Measurements from ENCODE around the gene BCR. TPM values are rescaled to one million over a fixed set of nuclear protein-coding genes. Genes with fewer than 3 reads are reported as not detected.

BCR gene
- total and polyA plus RNA-seq, 2 donors (not counting 1 experiment from before 2014, with no cell fraction given): 30.2 to 46.4 TPM

DNA sequence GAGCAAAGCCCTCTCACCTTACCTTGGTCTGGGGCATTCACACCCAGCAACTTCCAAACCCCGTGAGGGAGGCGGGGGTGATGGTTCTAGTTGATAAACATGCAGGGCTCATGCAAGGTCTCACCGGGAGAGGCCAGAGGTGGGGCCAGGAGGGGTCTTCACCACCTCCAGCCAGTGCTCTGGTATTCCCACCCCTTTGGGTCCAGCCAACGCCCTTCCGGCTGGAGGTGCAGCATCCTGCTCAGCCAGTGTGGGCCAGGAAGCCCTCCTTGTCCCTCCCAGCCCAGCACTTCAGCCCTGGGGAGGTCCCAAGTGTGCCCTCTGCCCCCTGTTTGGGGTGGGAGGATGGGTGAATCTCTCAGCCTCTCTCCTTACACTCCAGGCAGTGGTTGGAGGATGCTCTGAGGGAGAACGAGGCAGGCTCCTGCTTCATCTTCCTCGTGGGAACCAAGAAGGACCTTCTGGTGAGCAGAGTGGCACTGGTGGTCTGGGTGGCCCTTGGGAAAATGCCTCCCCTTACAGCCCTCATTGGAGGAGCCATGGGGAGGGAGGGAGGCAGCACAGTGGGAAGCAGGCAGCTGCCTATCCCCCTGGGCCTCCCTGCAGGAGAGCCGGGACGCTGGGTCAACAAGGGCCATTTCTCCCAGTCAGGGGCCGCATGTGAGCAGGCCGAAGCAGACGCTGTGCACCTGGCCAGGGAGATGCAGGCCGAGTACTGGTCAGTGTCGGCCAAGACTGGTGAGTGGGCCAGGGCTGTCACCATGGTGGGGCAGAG lies 21.6 kb upstream of the BCR start:
- H3K4me3 ChIP-seq (ENCODE audit: control extremely low read depth in 1 of 5, extremely low read depth in 1 of 5, insufficient read depth in 1 of 5, low read depth in 2 of 5, low read length in 4 of 5): no peak overlapping the region
- Mint-ChIP-seq H3K27me3 (no peaks in the 10 kb centered on the region), H3K9me3 (ENCODE audit: insufficient read depth) (no peaks in the 10 kb centered on the region), H3K4me1 (peaks cover 2% of the 10 kb centered on the region), H3K4me3 (no peak overlapping the region), H3K27ac (no peak overlapping the region)
- no peak overlapping the region for H2AFZ ChIP-seq (ENCODE audit: insufficient read depth, low read depth, low read length, poor library complexity, severe bottlenecking)
- H3K9me3 ChIP-seq (ENCODE audit: control extremely low read depth in 1 of 3, control insufficient read depth in 2 of 3, insufficient read depth in 1 of 3, low read length in 2 of 3): no peaks in the 10 kb centered on the region
- DNase-seq (no peak), ATAC-seq (ENCODE audit: low read depth) (no peak)
- H3K27me3 ChIP-seq (replicated peaks in 1 of 4; ENCODE audit: control extremely low read depth in 1 of 4, control insufficient read depth in 3 of 4, insufficient read depth in 4 of 4, low read length in 3 of 4): no peaks in the 10 kb centered on the region
- H3K9ac ChIP-seq (ENCODE audit: low read length): no peak overlapping the region
- H3K79me2 ChIP-seq (ENCODE audit: control insufficient read depth, insufficient read depth, low read length): no peaks in the 10 kb centered on the region
- POLR2A ChIA-PET: no interaction called here
- peaks cover 0 to 2% of the 10 kb centered on the region in 2 donors for H3K4me1 ChIP-seq (ENCODE audit: control insufficient read depth in 2 of 2, insufficient read depth in 2 of 2, low read length in 2 of 2)
- intact Hi-C loops (cut with micrococcal nuclease): no loop called here
- 95% methylated on average over 11 of the region's 14 CpGs for WGBS (ENCODE audit: insufficient coverage)
- H3K36me3 ChIP-seq (replicated peaks in 1 of 2; ENCODE audit: control extremely low read depth in 1 of 2, control insufficient read depth in 1 of 2, extremely low read depth in 1 of 2, insufficient read depth in 2 of 2, low read length in 1 of 2): no peaks in the 10 kb centered on the region
- CTCF ChIA-PET: interaction anchor here (1.0 kb wide), 1 partner anchor 12 kb away, joined by 3 read pairs; no protein-coding TSS in a partner anchor
- H3K27ac ChIP-seq (ENCODE audit: low read length in 2 of 2): no peak overlapping the region
- H3K4me2 ChIP-seq (replicated peaks; ENCODE audit: low read depth, low read length, poor library complexity, severe bottlenecking): no peak overlapping the region
- TF ChIP-seq, protein P1, sequence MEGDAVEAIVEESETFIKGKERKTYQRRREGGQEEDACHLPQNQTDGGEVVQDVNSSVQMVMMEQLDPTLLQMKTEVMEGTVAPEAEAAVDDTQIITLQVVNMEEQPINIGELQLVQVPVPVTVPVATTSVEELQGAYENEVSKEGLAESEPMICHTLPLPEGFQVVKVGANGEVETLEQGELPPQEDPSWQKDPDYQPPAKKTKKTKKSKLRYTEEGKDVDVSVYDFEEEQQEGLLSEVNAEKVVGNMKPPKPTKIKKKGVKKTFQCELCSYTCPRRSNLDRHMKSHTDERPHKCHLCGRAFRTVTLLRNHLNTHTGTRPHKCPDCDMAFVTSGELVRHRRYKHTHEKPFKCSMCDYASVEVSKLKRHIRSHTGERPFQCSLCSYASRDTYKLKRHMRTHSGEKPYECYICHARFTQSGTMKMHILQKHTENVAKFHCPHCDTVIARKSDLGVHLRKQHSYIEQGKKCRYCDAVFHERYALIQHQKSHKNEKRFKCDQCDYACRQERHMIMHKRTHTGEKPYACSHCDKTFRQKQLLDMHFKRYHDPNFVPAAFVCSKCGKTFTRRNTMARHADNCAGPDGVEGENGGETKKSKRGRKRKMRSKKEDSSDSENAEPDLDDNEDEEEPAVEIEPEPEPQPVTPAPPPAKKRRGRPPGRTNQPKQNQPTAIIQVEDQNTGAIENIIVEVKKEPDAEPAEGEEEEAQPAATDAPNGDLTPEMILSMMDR (IDR thresholded peaks at IDR 0.05): no peak
- TF ChIP-seq EZH2 (IDR thresholded peaks at IDR 0.05; ENCODE audit: borderline replicate concordance, insufficient read depth, low read depth, low read length, poor library complexity, severe bottlenecking): no peak
- H4K20me1 ChIP-seq (ENCODE audit: control insufficient read depth, insufficient read depth, low read length, poor library complexity, severe bottlenecking): no peaks in the 10 kb centered on the region

DNA sequence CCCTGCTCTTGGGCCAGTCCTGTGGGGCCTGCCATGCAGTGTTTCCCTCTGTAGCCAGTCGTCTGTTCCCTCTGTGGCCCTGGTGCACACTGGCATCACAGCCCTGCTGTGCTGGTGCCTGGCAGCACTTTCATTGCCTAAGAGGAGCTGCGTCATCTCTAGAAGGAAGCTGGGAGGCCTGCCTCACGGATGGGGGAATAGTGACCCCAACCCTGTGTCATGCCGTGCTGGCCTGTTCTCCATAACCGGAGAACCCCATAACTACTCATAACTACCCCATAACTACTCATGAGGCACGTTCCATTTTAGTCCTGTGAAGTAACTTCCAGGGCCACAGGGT lies 21.0 kb upstream of the BCR start:
- H3K36me3 ChIP-seq (replicated peaks in 1 of 2; ENCODE audit: control extremely low read depth in 1 of 2, control insufficient read depth in 1 of 2, extremely low read depth in 1 of 2, insufficient read depth in 2 of 2, low read length in 1 of 2): no peaks in the 10 kb centered on the region
- TF ChIP-seq, protein P1 (IDR thresholded peaks at IDR 0.05): no peak
- no peak for TF ChIP-seq EZH2 (IDR thresholded peaks at IDR 0.05; ENCODE audit: borderline replicate concordance, insufficient read depth, low read depth, low read length, poor library complexity, severe bottlenecking)
- ChIA-PET POLR2A (no interaction called here), CTCF (no interaction called here)
- intact Hi-C loops (cut with micrococcal nuclease): no loop called here
- H3K27me3 ChIP-seq (replicated peaks in 1 of 4; ENCODE audit: control extremely low read depth in 1 of 4, control insufficient read depth in 3 of 4, insufficient read depth in 4 of 4, low read length in 3 of 4): no peaks in the 10 kb centered on the region
- ATAC-seq (ENCODE audit: low read depth) (no peak), DNase-seq (no peak)
- Mint-ChIP-seq H3K27me3 (no peaks in the 10 kb centered on the region), H3K27ac (no peak overlapping the region), H3K4me1 (peaks cover 2% of the 10 kb centered on the region), H3K4me3 (no peak overlapping the region), H3K9me3 (ENCODE audit: insufficient read depth) (no peaks in the 10 kb centered on the region)
- no peaks in the 10 kb centered on the region for H3K79me2 ChIP-seq (ENCODE audit: control insufficient read depth, insufficient read depth, low read length)
- no peaks in the 10 kb centered on the region for H4K20me1 ChIP-seq (ENCODE audit: control insufficient read depth, insufficient read depth, low read length, poor library complexity, severe bottlenecking)
- no peak overlapping the region for H3K4me3 ChIP-seq (ENCODE audit: control extremely low read depth in 1 of 5, extremely low read depth in 1 of 5, insufficient read depth in 1 of 5, low read depth in 2 of 5, low read length in 4 of 5)
- no peaks in the 10 kb centered on the region for H3K9me3 ChIP-seq (ENCODE audit: control extremely low read depth in 1 of 3, control insufficient read depth in 2 of 3, insufficient read depth in 1 of 3, low read length in 2 of 3)
- WGBS (ENCODE audit: insufficient coverage): 92% methylated on average over 6 of the region's 6 CpGs
- no peak overlapping the region for H2AFZ ChIP-seq (ENCODE audit: insufficient read depth, low read depth, low read length, poor library complexity, severe bottlenecking)
- no peak overlapping the region for H3K9ac ChIP-seq (ENCODE audit: low read length)
- no peaks in the 10 kb centered on the region for H3K4me1 ChIP-seq (ENCODE audit: control insufficient read depth in 2 of 2, insufficient read depth in 2 of 2, low read length in 2 of 2)
- H3K4me2 ChIP-seq (replicated peaks; ENCODE audit: low read depth, low read length, poor library complexity, severe bottlenecking): no peak overlapping the region
- H3K27ac ChIP-seq (ENCODE audit: low read length in 2 of 2): no peak overlapping the region

Data from B cell (primary cell).